Hematopoietic multipotent progenitor cell (in vitro differentiated cells): Measurements from ENCODE around the gene FAM187B. TPM values are rescaled to one million over a fixed set of nuclear protein-coding genes. Genes with fewer than 3 reads are reported as not detected.
"Not testable (repeated sequence)": the region's sequence is repeated elsewhere in the genome, so short reads cannot be mapped to it uniquely, and the experiment has no call there.

Source experiments
- DNase-seq, 3 donors: peaks; one replicate each; pipeline ENCODE4 v3.0.0-alpha.2; 2011 to 2015; ENCODE audit warnings: low read depth in 2 of 3, low spot score in 2 of 3
- total RNA-seq: library from RNA; depleted of rRNA; stranded (reverse); fragments of >200 nt; gene quantifications from one replicate; pipeline ENCODE4 v1.2.3, GENCODE V29; 2012

Gene FAM187B
- total RNA-seq, 1 donor: not detected

GRCh38 chr19:35240327-35240726, 11.8 kb upstream of the FAM187B start:
- DNase-seq: peak in 2 of 3 donors; percentile 36 to 39

GRCh38 chr19:35239597-35239996, 11.1 kb upstream of the FAM187B start:
- DNase-seq: not testable (repeated sequence)

GRCh38 chr19:35236638-35237400, 8.3 kb upstream of the FAM187B start:
- peak in 1 of 3 donors; percentile 39 for DNase-seq

- no peak for DNase-seq
Observed at GRCh38 chr19:35232912-35233311, 4.4 kb upstream of the FAM187B start.

GRCh38 chr19:35231956-35232645, 3.6 kb upstream of the FAM187B start:
- DNase-seq: no peak

- no peak for DNase-seq
Observed at GRCh38 chr19:35229601-35230000, 1.1 kb upstream of the FAM187B start.

GRCh38 chr19:35226748-35227147, 1.8 kb downstream of the FAM187B start:
- no peak for DNase-seq

- no peak for DNase-seq
Observed at GRCh38 chr19:35225951-35226350, 2.6 kb downstream of the FAM187B start.

- DNase-seq: no peak
Observed at GRCh38 chr19:35224681-35225571, 3.6 kb downstream of the FAM187B start.

GRCh38 chr19:35223862-35224505, 4.6 kb downstream of the FAM187B start:
- no peak for DNase-seq

GRCh38 chr19:35223084-35223790, 5.3 kb downstream of the FAM187B start:
- DNase-seq: no peak

GRCh38 chr19:35222373-35223015, 6.0 kb downstream of the FAM187B start:
- DNase-seq: no peak

GRCh38 chr19:35220973-35221590, 7.5 kb downstream of the FAM187B start:
- DNase-seq: not testable (repeated sequence)

- DNase-seq: peak in 2 of 3 donors; percentile 58 to 78
Observed at GRCh38 chr19:35220315-35220921, 8.1 kb downstream of the FAM187B start.

GRCh38 chr19:35219008-35219407, 9.5 kb downstream of the FAM187B start:
- no peak for DNase-seq

GRCh38 chr19:35217649-35217990, 10.9 kb downstream of the FAM187B start:
- DNase-seq: no peak

GRCh38 chr19:35216833-35217648, 11.5 kb downstream of the FAM187B start:
- peak in 1 of 3 donors; percentile 65 for DNase-seq
